IPS-NIHi7 (cell line): ENCODE data around the gene IL18BP.

Source experiments
- DNase-seq: peaks from one replicate; pipeline ENCODE4 v3.0.0; 2012; ENCODE audit warnings: mixed read lengths; ENCODE audit errors: extremely low spot score

Gene IL18BP

GRCh38 chr11:71996946-71997345 lies 1.8 kb upstream of the IL18BP start:
- no peak for DNase-seq

- DNase-seq, result no peak
Measured at GRCh38 chr11:71997594-71997993, 1.1 kb upstream of the IL18BP start.

GRCh38 chr11:71998061-71998460 lies 648 bp upstream of the IL18BP start:
- DNase-seq, result no peak

- DNase-seq, result no peak
Measured at GRCh38 chr11:71999362-71999761, 653 bp downstream of the IL18BP start.

- no peak for DNase-seq
Measured at GRCh38 chr11:71999798-72000197, 1.1 kb downstream of the IL18BP start.

GRCh38 chr11:72000202-72000867 lies 1.6 kb downstream of the IL18BP start:
- no peak for DNase-seq

- DNase-seq, result no peak
Measured at GRCh38 chr11:72001285-72001684, 2.6 kb downstream of the IL18BP start.

GRCh38 chr11:72001834-72002591 lies 3.3 kb downstream of the IL18BP start:
- DNase-seq, result no peak

- DNase-seq, result no peak
Measured at GRCh38 chr11:72002841-72003775, 4.4 kb downstream of the IL18BP start.

GRCh38 chr11:72003776-72004171 lies 5.1 kb downstream of the IL18BP start:
- DNase-seq, result no peak

GRCh38 chr11:72004515-72005346 lies 6.0 kb downstream of the IL18BP start:
- no peak for DNase-seq

- DNase-seq, result no peak
Measured at GRCh38 chr11:72005347-72006260, 6.9 kb downstream of the IL18BP start.

GRCh38 chr11:72006309-72007088 lies 7.8 kb downstream of the IL18BP start:
- no peak for DNase-seq

- DNase-seq, result no peak
Measured at GRCh38 chr11:72007089-72007476, 8.4 kb downstream of the IL18BP start.

- no peak for DNase-seq
Measured at GRCh38 chr11:72007587-72007986, 8.9 kb downstream of the IL18BP start.

- DNase-seq, result no peak
Measured at GRCh38 chr11:72008728-72009127, 10.0 kb downstream of the IL18BP start.

GRCh38 chr11:72009156-72009555 lies 10.4 kb downstream of the IL18BP start:
- no peak for DNase-seq

- DNase-seq, result no peak
Measured at GRCh38 chr11:72010529-72011233, 12.0 kb downstream of the IL18BP start.

GRCh38 chr11:72012091-72012630 lies 13.5 kb downstream of the IL18BP start:
- no peak for DNase-seq
